GM18505 (cell line): Measurements from ENCODE around the gene HIVEP3.

Experiments used
- ATAC-seq: cut with Tn5 transposase; IDR thresholded peaks from one replicate; pipeline ENCODE4 v1.9.1; 2021; ENCODE audit not compliant: unreplicated experiment
- POLR2A ChIP-seq: IDR thresholded peaks from 4 replicates; pipeline ENCODE4 v1.6.1; 2011; ENCODE audit warnings: borderline replicate concordance; ENCODE audit not compliant: insufficient read depth, insufficient read length; ENCODE audit errors: extremely low read depth

Gene HIVEP3

DNA sequence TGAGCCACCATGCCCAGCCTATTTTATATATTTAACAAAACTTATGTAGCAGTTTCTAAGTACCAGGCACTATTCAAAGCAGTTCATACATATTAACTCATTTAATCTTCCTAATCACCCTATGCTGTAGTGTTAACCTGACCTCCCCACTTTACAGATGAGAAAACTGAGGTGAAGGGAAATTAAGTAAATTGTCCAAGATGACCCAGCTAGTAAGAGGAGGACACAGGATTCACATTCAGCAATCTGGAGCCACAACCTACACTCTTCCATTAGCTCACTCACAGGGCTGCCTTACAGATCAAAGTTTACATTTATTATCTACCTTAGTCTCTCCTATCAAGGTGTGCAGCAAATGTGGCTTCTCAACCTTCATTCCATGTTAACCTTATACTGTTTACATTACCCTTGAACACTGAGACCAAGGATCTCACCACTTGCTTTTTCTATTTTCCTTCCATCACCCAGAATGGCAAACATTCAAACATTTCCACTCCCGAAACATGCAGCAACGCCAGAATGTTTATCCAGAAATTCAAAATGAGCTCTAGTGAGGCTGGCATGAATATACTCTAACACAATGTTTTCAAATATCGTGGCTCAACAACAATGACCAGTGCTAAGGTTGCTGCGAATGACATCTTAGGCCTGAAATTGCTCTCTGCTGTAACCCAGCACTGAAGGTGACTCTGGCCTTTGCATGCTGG is 24.5 kb downstream of the HIVEP3 start:
- no peak for ATAC-seq
- no peak for TF ChIP-seq POLR2A

DNA sequence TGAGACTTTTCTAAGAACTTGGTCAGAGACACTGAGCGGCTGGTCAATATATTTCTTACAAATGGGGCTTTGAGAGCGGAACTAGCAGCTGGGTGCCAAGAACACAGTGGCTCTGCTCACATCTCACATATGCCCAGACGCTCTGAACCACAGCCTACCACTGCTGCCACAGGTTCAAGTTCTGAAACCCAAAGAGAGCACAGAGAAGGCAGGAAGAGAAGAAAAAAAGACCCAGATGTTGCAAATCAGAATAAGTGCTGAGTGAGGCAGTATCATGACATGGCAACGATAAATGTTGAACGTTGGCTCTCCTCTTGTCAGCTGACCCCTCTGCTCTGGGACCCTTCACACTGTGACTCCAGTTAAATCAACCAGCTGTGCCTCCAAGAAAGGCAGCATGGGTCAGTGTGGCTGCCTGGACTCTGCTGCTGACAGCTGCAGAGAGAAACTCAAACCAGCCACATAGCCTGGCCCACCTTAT is 26.4 kb downstream of the HIVEP3 start:
- ATAC-seq: no peak
- TF ChIP-seq POLR2A: no peak

DNA sequence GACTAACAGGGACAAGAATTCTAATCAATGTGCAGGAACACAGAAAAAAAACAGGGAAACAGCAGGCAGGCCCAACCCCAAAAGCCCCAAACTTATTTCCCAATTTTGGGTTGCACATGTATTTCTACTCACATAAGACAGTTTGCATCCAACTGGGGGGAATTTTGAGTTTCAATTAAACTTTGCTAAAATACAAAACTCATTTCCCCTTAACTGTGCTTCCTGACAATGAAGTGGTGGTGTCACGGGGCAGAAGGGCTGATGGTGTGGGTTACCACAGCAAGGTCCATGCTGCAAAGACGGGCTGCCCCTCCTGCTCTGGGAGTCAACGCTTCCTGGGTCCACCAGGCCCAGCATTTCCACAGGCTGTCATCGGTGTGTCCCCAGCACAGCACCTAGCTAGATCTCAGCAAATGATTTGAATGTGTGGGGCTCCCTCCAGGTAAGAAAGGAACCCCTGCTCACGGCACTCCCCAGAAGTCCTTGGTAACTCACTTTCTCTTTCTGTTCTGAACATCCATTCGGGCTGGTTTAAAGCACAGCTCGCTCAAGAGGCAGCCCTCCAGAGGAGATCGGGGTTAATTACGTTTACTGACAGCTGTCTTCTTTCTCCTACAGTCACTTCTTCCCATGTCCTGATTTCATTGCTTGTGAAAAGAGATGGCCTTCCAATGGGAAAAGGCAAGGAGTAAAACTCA is 27.4 kb downstream of the HIVEP3 start:
- TF ChIP-seq POLR2A: peak; percentile 58
- peak; percentile 81 for ATAC-seq

DNA sequence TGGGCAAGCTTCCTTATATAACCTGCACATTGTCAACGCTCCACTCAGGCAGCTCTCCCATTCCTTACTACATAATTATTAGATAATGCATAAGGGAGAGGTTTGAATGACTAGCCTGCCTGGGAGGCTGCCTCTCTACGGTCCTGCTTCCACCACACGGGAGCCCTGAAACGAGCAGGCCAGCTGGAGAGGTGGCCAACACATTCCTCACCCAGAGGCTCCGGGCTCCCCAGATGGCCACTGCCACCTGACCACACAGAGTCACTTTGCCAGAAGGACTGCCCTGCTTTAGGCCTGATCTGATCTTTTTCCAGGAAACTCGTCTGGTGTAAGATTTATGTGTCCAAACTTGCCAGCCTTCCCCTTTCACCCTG is 27.9 kb downstream of the HIVEP3 start:
- TF ChIP-seq POLR2A: no peak
- no peak for ATAC-seq

DNA sequence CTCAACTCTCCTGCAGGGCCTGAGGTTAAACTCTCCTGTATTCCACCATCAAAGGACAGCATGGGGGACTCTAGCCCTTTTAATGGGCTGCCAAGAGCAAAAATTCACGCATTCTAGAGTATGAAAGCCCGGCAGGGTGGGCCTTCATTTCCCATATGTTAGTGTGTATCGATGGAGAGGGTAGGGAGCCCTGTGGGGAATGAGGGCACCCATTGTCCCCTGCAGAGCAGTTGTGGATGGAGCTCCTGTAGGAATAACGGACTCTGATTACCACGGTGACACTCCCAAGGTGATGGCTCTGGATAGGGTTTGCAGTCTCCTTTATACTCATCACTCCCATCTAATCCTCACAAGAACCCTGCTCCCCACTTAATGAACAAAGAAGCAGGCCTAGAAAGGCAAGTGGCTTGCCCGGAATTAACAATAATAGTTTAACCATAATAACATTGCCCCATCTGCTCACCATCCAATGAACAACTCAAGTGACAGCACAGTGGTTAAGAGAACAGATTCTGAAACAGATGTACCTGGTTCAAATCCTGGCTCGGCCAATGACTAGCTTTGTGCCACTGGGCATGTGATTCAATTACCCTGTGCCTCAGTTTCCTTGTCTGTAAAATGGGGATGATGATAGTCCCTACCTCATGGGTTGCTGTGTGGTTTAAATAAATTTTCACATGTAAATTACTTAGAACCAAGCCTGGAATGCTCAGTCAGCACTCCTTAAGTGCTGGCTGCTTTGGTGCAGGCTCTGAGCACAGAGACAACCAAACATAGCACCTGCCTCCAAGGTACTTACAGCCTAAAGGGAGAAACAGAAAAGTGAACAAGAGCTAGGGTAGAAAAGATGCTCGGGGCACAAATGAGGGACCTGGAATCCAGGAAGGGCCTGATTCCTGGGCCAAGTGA is 29.0 kb downstream of the HIVEP3 start:
- no peak for ATAC-seq
- no peak for TF ChIP-seq POLR2A

DNA sequence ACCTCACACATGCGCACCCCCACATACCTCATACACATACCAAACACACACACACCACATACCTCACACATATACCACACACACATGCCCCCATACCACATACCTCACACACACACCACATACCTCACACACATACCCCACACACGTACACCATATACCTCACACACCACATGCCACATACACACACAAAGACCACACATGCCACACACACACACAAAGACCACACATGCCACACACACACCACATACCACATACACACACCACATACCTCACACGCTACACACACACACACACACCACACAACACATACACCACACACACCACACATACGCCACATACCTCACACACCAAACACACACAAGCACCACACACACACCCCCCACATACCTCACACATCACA is 30.0 kb downstream of the HIVEP3 start:
- no peak for TF ChIP-seq POLR2A
- ATAC-seq: no peak

DNA sequence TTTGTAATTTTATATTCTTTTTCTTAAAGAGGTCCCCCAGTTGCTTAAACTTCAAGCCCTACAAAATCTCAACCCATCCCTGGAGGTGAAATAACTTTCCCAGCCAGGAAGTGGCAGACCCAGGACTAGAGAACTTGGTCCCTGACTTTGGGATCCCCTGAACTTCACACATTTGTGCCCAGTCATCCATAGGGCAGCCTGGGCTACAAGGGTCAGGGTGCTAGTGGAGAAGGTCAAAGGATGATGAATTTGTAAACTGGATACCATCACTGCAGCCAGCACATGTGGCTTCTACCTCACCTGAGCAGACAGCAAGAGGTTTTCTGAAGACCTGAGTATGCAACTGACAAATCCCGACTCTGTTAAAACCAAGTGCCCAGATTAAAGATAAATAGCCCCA is 31.4 kb downstream of the HIVEP3 start:
- TF ChIP-seq POLR2A: no peak
- ATAC-seq: no peak

DNA sequence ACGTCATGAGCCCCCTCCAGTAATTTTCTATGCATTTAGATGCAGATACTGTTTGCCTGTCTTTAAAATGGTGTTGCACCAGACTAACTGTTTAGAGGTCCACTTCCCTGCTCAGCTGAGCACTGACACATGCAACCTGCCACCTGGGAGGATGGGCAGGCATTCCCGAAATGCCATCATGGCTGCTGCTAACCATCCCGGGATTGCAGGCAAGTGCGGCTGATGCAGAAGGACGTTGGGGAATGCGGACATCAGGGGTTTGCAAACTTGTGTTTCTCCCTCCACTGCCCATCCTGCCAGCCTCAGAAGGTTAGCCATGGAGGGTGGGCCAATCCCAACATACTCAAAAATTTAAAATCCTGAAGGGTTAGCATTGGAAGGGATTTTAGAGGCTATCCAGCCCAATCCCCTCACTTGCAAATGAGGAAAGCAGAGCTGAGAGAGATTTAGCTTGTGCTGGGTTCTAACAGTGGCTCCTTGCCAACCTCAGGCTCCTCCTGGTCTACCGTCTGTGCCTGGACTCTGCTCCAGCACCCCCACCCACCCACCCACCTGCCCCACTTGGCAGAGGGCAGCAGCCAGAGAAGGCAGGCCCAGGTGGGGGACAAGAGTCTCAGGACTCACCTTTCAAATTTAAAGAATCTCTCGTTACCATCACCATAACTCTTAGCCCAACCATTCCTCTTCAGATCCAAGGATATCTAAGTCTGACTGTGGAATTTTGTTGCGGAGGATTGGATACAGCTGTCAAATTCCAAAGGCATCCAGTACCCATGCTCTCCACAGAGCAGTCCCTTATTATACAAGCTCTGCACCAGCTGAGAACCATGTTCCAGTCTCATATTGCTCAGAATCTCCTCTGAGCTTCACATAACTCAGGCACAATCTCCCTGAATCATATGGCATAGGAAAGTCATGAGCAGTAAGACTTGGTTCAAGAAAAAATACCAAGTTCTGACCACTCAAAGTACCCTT is 34.2 kb downstream of the HIVEP3 start:
- no peak for ATAC-seq
- TF ChIP-seq POLR2A: no peak

DNA sequence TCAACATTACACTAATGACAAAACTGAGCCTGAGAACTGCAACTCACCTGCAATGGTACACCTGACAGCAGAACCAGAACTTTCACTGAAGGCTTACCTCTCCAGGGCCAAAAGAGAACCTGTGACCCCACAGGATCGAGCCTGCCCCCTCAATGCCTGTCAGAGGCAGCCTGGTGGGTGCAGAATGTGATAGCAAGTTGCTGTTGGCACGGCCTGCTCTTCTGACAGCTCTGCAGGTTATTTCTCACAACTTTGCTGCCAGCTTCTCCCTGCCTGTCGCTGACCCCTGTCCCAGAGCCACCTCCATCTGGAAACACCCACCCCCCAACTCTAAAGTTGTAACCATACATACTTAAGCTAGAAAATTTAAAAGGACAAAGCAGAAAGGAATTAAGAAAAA is 35.2 kb downstream of the HIVEP3 start:
- no peak for TF ChIP-seq POLR2A

DNA sequence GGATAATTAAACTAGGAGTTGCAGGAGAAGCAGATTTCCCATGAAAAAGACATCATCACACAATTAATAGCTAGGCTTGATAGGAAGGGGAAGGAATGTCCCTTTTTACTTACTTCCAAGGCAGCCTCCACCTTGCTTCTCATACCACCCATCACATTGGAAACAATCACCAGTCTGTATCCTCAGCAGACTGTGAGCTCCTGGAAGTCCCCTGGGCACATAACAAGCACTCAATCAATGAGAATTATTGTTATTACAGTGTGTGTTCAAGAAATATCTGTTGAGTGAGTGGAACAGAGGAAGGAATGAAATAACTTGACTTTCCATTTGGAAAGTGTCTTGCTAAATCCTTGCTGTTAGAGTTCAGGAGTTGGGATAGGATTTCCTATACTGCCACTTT is 36.2 kb downstream of the HIVEP3 start:
- no peak for TF ChIP-seq POLR2A
- ATAC-seq: no peak

More for the DNA sequence above, 35.2 kb downstream of the HIVEP3 start:
- ATAC-seq: no peak

DNA sequence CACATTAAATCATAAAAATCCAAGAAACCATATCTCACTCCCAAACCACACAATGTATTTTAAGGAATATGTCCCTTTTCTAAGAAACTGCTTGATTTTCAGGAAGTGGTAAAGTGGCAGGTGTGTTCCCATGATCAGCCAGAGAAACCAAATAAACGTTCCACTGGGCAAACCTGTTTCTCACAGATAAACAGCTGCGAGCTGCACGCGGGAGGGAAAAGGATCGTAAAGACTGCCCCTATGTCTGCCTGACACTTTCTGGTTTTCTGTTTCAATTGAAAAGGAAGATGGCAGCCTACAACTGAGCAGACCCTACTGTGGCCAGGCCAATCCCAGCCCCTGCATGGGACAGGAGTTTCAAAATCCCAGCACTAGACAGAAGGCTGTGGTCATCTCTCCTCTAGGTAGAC is 36.6 kb downstream of the HIVEP3 start:
- ATAC-seq: no peak
- no peak for TF ChIP-seq POLR2A
